Measurements from ENCODE around the gene CPNE4. TPM values are rescaled to one million over a fixed set of nuclear protein-coding genes. Genes with fewer than 3 reads are reported as not detected.
"Not testable (repeated sequence)": the region's sequence is repeated elsewhere in the genome, so short reads cannot be mapped to it uniquely, and the experiment has no call there.

Gene CPNE4
- total and polyA plus RNA-seq, 2 donors from 2014 or later: 0.79 to 1.2 TPM

DNA sequence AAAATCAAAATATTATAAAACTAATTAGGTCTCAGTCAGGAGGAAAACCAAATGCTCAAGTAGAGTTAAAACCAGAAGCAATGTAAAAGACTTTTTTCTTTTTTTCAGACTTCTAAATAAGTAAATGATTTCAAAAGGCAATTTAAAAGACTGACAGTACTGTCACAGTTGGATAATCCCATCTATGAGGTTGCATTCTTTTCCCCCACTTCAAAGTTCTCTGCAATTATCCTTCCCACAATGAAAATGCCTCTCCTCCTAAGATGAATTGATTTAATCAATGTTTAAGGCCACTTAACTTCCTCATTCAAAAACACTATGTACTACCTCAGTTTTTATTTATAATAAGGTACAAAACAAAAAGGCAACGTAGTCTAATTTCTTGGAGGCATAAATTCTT, 540.1 kb downstream of the CPNE4 start:
- FAIRE-seq: peak; percentile 32
- Histone ChIP-seq H3K27me3 (ENCODE audit: control insufficient read depth, insufficient read depth, low read length) (no peaks in the 10 kb centered on the region), H3K36me3 (ENCODE audit: control insufficient read depth in 2 of 3, insufficient read depth in 3 of 3, low read length in 3 of 3) (peaks cover 4 to 29% (median 15%) of the 10 kb centered on the region in 3 donors), H3K4me3 (ENCODE audit: low read length in 3 of 3) (no peak overlapping the region), H3K27ac (ENCODE audit: low read depth in 2 of 2, low read length in 2 of 2) (no peak overlapping the region), H3K4me1 (ENCODE audit: control insufficient read depth in 2 of 3, insufficient read depth in 2 of 3, low read depth in 1 of 3, low read length in 3 of 3) (no peaks in the 10 kb centered on the region), H3K9ac (ENCODE audit: low read length in 3 of 3) (no peak overlapping the region), H3K9me3 (ENCODE audit: control insufficient read depth in 2 of 3, insufficient read depth in 1 of 3, low read length in 3 of 3) (no peaks in the 10 kb centered on the region)
- DNase-seq: peak in 2 of 5 donors; percentile 52 to 56
- TF ChIP-seq, protein P1, sequence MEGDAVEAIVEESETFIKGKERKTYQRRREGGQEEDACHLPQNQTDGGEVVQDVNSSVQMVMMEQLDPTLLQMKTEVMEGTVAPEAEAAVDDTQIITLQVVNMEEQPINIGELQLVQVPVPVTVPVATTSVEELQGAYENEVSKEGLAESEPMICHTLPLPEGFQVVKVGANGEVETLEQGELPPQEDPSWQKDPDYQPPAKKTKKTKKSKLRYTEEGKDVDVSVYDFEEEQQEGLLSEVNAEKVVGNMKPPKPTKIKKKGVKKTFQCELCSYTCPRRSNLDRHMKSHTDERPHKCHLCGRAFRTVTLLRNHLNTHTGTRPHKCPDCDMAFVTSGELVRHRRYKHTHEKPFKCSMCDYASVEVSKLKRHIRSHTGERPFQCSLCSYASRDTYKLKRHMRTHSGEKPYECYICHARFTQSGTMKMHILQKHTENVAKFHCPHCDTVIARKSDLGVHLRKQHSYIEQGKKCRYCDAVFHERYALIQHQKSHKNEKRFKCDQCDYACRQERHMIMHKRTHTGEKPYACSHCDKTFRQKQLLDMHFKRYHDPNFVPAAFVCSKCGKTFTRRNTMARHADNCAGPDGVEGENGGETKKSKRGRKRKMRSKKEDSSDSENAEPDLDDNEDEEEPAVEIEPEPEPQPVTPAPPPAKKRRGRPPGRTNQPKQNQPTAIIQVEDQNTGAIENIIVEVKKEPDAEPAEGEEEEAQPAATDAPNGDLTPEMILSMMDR (IDR thresholded peaks at IDR 0.05; ENCODE audit: borderline replicate concordance, extremely low read depth, insufficient read depth): no peak
- intact Hi-C loops (cut with DNase I): no loop called here

DNA sequence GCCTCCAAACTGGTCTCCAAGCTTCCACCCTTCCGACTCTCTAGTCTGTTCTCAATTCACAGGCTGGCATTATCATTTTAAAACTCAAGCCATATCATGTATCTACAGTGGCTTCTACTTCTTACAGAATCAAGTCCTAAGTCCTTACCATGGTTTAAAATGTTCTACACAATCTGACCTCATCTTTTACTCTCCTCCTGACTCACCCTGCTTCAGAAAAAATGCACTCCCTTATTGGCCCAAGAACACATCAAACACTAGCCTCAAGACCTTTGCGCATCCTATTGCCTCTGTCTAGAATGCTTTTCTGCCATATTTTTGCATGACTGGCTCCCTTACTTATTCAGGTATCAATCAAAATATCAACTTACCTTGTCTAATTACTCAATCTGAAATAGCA, 543.0 kb downstream of the CPNE4 start:
- Histone ChIP-seq H3K27ac (ENCODE audit: low read depth in 2 of 2, low read length in 2 of 2) (no peak overlapping the region), H3K4me1 (ENCODE audit: control insufficient read depth in 2 of 3, insufficient read depth in 2 of 3, low read depth in 1 of 3, low read length in 3 of 3) (no peaks in the 10 kb centered on the region), H3K4me3 (ENCODE audit: low read length in 3 of 3) (no peak overlapping the region), H3K27me3 (ENCODE audit: control insufficient read depth, insufficient read depth, low read length) (no peaks in the 10 kb centered on the region), H3K9ac (ENCODE audit: low read length in 3 of 3) (no peak overlapping the region), H3K36me3 (ENCODE audit: control insufficient read depth in 2 of 3, insufficient read depth in 3 of 3, low read length in 3 of 3) (peaks cover 4 to 18% (median 9%) of the 10 kb centered on the region in 3 donors), H3K9me3 (ENCODE audit: control insufficient read depth in 2 of 3, insufficient read depth in 1 of 3, low read length in 3 of 3) (no peaks in the 10 kb centered on the region)
- intact Hi-C loops (cut with DNase I): no loop called here
- TF ChIP-seq, protein P1 (IDR thresholded peaks at IDR 0.05; ENCODE audit: borderline replicate concordance, extremely low read depth, insufficient read depth): no peak
- FAIRE-seq (no peak), DNase-seq (no peak)

DNA sequence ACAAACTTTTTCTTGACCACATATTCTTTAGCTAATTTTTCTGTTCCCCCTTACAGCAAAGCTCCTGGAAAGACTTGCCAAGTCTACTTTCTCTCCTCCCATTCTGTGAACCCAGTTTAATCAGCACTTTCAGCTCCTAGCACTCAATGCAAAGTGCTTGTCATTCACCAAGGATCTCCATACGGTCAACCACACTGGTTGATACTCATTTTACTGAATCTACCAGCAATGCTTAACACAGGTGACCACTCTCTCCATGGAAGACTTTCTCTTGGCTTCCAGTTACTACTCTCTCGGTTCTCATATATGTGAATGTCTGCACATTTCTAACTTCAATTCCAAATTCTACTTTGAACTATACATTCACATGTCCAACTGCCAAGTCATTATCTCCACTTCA, 543.7 kb downstream of the CPNE4 start:
- DNase-seq: no peak
- Histone ChIP-seq H3K4me1 (ENCODE audit: control insufficient read depth in 2 of 3, insufficient read depth in 2 of 3, low read depth in 1 of 3, low read length in 3 of 3) (no peaks in the 10 kb centered on the region), H3K36me3 (ENCODE audit: control insufficient read depth in 2 of 3, insufficient read depth in 3 of 3, low read length in 3 of 3) (peaks cover 4 to 14% (median 6%) of the 10 kb centered on the region in 3 donors), H3K9me3 (ENCODE audit: control insufficient read depth in 2 of 3, insufficient read depth in 1 of 3, low read length in 3 of 3) (no peaks in the 10 kb centered on the region), H3K4me3 (ENCODE audit: low read length in 3 of 3) (no peak overlapping the region), H3K27ac (ENCODE audit: low read depth in 2 of 2, low read length in 2 of 2) (no peak overlapping the region), H3K9ac (ENCODE audit: low read length in 3 of 3) (no peak overlapping the region), H3K27me3 (ENCODE audit: control insufficient read depth, insufficient read depth, low read length) (no peaks in the 10 kb centered on the region)
- FAIRE-seq: no peak
- TF ChIP-seq, protein P1 (IDR thresholded peaks at IDR 0.05; ENCODE audit: borderline replicate concordance, extremely low read depth, insufficient read depth): no peak
- intact Hi-C loops (cut with DNase I): no loop called here

DNA sequence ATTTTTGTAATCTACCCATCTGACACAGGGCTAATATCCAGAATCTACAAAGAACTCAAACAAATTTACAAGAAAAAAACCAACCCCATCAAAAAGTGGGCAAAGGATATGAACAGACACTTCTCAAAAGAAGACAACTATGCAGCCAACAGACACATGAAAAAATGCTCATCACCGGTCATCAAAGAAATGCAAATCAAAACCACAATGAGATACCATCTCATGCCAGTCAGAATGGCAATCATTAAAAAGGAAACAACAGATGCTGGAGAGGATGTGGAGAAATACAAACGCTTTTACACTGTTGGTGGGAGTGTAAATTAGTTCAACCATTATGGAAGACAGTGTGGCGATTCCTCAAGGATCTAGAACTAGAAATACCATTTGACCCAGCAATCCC, 548.3 kb downstream of the CPNE4 start:
- H3K9me3 ChIP-seq (ENCODE audit: control insufficient read depth in 2 of 3, insufficient read depth in 1 of 3, low read length in 3 of 3); H3K4me1 ChIP-seq (ENCODE audit: control insufficient read depth in 2 of 3, insufficient read depth in 2 of 3, low read depth in 1 of 3, low read length in 3 of 3); FAIRE-seq; H3K4me3 ChIP-seq (ENCODE audit: low read length in 3 of 3); intact Hi-C loops (cut with DNase I); DNase-seq; H3K27ac ChIP-seq (ENCODE audit: low read depth in 2 of 2, low read length in 2 of 2); H3K27me3 ChIP-seq (ENCODE audit: control insufficient read depth, insufficient read depth, low read length); H3K9ac ChIP-seq (ENCODE audit: low read length in 3 of 3): not testable (repeated sequence)
- H3K36me3 ChIP-seq (ENCODE audit: control insufficient read depth in 2 of 3, insufficient read depth in 3 of 3, low read length in 3 of 3): peaks cover 0 to 10% (median 0%) of the 10 kb centered on the region in 3 donors

All from kidney (tissue), 14 donors.